NCI-H2081 (cell line): ENCODE results near the gene CYP2D6.
"Not testable (repeated sequence)": the region's sequence is repeated elsewhere in the genome, so short reads cannot be mapped to it uniquely, and the experiment has no call there.

Experiments used
- DNase-seq, 2 experiments: peaks; one replicate each; lab custom pipeline; 2025; lab: John Stamatoyannopoulos, UW

The CYP2D6 gene

GRCh38 chr22:42134100-42135020 lies 3.8 kb upstream of the CYP2D6 start:
- no peak for DNase-seq

DNA sequence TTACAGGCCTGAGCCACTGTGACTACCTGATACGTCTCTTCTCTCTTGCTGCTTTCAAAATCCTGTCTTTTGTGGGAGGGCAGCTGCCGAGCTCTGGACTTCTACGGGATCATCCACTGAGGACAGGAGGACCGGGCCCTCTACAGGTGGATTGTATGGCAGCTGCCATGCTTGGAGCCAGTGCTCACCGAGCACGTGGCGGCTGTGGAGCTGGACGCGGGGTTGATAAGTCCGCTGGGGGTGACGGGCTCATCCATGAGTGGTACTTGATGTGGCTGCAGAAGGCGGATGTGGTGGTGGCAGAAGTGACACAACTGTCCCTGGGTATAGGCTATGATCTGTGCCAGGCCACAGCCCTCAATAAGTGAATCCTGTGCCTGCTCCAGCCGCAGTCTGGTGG lies 1.8 kb upstream of the CYP2D6 start:
- no peak for DNase-seq

GRCh38 chr22:42131562-42131961 lies 952 bp upstream of the CYP2D6 start:
- DNase-seq: no peak

DNA sequence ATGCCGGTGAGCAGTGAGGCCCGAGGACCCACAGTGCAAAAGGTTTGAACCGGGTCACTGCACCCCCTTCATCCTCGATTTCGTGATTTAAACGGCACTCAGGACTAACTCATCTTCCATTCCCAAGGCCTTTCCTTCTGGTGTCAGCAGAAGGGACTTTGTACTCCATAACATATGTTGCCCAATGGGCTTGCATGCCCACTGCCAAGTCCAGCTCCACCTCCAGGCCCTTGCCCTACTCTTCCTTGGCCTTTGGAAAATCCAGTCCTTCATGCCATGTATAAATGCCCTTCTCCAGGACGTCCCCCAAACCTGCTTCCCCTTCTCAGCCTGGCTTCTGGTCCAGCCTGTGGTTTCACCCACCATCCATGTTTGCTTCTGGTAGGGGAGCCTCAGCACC lies 428 bp downstream of the CYP2D6 start:
- not testable (repeated sequence) for DNase-seq

GRCh38 chr22:42128776-42129694 lies 1.6 kb downstream of the CYP2D6 start:
- peak; percentile 8 to 17 for DNase-seq

DNA sequence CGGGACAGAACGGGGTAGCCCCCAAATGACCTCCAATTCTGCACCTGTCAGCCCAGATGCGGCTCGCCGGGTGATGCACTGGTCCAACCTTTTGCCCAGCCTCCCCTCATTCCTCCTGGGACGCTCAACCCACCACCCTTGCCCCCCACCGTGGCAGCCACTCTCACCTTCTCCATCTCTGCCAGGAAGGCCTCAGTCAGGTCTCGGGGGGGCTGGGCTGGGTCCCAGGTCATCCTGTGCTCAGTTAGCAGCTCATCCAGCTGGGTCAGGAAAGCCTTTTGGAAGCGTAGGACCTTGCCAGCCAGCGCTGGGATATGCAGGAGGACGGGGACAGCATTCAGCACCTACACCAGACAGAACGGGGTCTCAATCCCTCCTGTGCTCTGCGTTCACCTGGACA lies 2.6 kb downstream of the CYP2D6 start:
- DNase-seq: not testable (repeated sequence)

GRCh38 chr22:42127606-42128005 lies 3.0 kb downstream of the CYP2D6 start:
- DNase-seq: no peak

GRCh38 chr22:42123529-42123928 lies 7.1 kb downstream of the CYP2D6 start:
- DNase-seq: not testable (repeated sequence)

GRCh38 chr22:42120231-42121021 lies 10.2 kb downstream of the CYP2D6 start:
- not testable (repeated sequence) for DNase-seq

GRCh38 chr22:42116848-42117424 lies 13.7 kb downstream of the CYP2D6 start:
- DNase-seq: no peak

DNA sequence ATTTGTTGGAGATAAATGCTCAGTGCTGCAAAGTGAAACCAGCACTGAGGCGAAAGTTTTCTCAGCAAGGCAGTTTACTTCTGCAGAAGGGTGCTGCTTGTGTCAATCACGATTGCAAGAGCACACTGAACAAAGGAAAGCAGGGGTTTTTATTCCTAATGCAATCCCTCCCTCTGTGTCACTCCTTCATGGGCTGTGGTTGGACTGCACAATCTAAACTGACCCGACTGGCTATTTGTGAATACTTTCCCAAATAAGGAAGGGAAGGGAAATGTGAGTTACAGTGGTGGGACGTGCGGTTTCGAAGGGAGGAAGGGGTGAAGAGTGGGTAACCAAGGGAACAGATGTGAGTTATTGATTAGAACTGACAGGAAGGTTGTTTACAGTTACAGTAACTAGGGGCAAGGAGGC lies 15.2 kb downstream of the CYP2D6 start:
- not testable (repeated sequence) for DNase-seq

GRCh38 chr22:42114721-42115120 lies 15.9 kb downstream of the CYP2D6 start:
- no peak for DNase-seq

DNA sequence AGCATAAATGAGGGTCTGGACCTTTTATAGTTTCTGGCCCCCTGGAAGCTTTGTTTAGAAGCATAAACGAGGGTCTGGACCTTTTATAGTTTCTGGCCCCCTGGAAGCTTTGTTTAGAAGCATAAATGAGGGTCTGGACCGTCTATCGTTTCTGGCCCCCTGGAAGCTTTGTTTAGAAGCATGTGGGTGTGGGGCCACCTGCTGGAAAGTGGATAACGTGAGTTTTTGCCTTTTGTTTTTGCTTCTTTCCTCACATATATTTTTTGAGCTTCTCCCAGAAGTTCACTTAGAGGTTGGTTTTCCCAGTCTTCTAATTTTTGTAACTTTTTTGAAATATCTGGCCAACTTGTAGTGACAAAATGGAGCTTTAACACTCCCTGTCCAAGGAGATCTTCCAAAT lies 17.8 kb downstream of the CYP2D6 start:
- not testable (repeated sequence) for DNase-seq

- no peak for DNase-seq
These were observed 18.8 kb downstream of the CYP2D6 start for GRCh38 chr22:42111798-42112197.

- no peak for DNase-seq
These were observed 21.8 kb downstream of the CYP2D6 start for GRCh38 chr22:42108848-42109247.

DNA sequence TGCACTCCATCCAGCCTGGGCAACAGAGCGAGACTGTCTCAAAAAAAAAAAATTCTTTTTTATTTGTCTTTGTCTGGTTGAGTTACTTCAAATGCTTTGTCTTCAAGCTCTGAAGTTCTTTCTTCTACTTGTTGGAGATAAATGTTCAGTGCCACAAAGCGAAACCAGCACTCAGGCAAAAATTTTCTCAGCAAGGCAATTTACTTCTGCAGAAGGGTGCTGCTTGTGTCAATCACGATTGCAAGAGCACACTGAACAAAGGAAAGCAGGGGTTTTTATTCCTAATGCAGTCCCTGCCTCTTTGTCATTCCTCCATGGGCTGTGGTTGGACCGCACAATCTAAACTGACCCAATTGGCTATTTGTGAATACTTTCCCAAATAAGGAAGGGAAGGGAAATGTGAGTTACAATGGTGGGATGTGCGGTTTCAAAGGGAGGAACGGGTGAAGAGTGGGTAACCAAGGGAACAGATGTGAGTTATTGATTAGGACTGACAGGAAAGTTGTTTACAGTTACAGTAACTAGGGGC lies 26.2 kb downstream of the CYP2D6 start:
- DNase-seq: not testable (repeated sequence)

DNA sequence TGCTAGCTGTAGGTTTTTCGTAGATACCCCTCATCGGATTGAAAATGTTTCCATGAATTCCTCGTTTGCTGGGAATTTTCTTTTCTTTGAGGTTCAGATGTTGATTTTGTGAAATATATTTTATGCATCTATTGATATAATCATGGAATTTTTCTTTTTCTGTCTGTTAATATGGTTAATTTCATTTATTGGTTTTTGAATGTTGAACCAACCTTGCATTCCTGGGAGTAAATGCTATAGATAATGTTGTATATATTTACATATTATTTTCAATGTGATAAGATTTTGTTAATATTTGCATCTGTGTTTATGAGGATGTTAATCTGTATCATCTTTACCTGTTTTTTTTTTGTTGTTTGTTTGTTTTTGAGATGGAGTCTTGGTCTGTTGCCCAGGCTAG lies 29.4 kb downstream of the CYP2D6 start:
- DNase-seq: no peak

GRCh38 chr22:42091455-42091782 lies 39.2 kb downstream of the CYP2D6 start:
- peak in 1 of 2 experiments; percentile 26 for DNase-seq

DNA sequence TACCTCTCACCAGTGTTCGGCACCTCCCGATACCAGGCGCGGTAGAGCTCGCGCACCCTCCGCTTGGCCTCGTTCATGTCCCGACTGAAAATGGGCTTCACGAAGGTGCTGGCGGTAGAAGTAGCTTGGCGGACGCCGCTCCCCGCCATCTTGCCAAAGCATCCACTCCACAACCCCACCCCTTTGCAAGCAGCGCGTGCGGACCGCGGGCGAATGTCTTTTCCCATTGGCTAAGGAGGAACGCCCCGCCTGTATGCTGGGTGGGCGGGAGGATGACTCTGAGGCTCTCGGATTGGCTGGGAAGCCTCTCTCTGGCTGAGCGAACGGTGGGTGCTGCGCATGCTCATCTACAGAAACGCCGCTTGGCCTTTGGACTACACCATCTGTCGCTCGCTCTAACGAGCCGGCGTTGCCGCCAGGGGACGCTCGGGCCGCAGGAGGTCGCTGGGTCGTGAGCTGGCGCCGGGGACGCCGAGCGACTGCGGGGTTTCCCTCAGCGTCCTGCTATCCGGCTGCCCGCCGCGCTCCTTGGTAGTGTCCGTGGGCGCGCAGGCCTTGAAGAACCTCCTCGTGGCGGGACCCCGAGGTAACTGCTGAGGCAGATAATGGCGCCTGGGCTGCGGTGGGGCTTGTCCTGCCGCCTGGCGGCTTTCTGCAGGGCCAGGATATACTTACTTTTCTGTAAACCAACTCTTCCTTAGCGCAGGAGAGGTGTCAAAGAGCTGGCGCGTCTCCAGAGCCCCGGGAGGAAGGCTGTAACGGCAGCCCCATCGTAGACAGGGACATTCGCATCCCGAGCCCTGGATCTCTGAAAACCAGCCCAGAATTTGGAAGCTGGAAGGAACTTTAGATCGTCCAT lies 39.8 kb downstream of the CYP2D6 start, which contains the start of gene NDUFA6:
Gene NDUFA6, minus strand, starts transcription at position 177 of the 859 bp plus-strand sequence. Its CDS starts 28 bp downstream, at position 149.
- peak; percentile 97 to 98 for DNase-seq

GRCh38 chr22:42086051-42086450 lies 44.6 kb downstream of the CYP2D6 start:
- DNase-seq: no peak
